Spleen (tissue), 3 donors: ENCODE results near the gene ELSPBP1.

Source experiments
- POLR2A ChIP-seq, 3 donors: fragments of 450-650 bp; IDR thresholded peaks; one replicate each; pipeline ENCODE4 v1.5.1; 2017; ENCODE audit warnings: antibody characterized with exemption in 3 of 3, mild to moderate bottlenecking in 1 of 3
- POLR2AphosphoS5 ChIP-seq, 3 donors: sonication (generic); formaldehyde crosslinking; IDR thresholded peaks; one replicate each; pipeline ENCODE4 v1.5.1; 2017; ENCODE audit warnings: antibody characterized with exemption in 3 of 3

DNA sequence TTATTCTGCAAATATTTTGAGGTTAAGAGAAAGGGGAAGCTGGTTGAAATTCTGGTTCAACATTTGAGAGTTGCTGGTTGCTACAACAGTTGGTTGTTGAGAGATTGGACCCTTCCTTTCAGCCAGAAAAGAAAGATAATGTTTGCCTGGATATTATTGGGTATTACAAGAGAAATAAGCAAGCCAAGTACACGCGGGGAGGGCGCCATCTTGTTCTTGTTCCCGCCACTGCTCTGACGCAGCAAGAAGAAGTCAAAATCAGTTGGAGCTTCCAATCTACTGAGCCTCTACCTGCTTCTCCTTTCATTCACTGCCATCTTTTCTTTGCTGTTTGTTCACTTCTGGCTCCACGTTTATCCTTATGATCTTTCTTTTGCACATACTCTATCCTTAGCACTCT, 20.9 kb upstream of the ELSPBP1 start:
- TF ChIP-seq POLR2AphosphoS5 (IDR thresholded peaks at IDR 0.05): no peak
- TF ChIP-seq POLR2A (IDR thresholded peaks at IDR 0.05): no peak
